Myocyte (in vitro differentiated cells): Measurements from ENCODE around the gene HNRNPA3. TPM values are rescaled to one million over a fixed set of nuclear protein-coding genes. Genes with fewer than 3 reads are reported as not detected.
"Not testable (repeated sequence)": the region's sequence is repeated elsewhere in the genome, so short reads cannot be mapped to it uniquely, and the experiment has no call there.

Source experiments
- DNase-seq: peaks from one replicate; pipeline ENCODE4 v3.0.0-alpha.2; 2012; ENCODE audit warnings: low read depth
- total RNA-seq: library from RNA; depleted of rRNA; stranded (reverse); fragments of >200 nt; gene quantifications from 2 replicates; pipeline ENCODE4 v1.2.3, GENCODE V29; 2014

HNRNPA3 gene
- total RNA-seq, 1 donor from 2014 or later, result 29.6 TPM

DNA sequence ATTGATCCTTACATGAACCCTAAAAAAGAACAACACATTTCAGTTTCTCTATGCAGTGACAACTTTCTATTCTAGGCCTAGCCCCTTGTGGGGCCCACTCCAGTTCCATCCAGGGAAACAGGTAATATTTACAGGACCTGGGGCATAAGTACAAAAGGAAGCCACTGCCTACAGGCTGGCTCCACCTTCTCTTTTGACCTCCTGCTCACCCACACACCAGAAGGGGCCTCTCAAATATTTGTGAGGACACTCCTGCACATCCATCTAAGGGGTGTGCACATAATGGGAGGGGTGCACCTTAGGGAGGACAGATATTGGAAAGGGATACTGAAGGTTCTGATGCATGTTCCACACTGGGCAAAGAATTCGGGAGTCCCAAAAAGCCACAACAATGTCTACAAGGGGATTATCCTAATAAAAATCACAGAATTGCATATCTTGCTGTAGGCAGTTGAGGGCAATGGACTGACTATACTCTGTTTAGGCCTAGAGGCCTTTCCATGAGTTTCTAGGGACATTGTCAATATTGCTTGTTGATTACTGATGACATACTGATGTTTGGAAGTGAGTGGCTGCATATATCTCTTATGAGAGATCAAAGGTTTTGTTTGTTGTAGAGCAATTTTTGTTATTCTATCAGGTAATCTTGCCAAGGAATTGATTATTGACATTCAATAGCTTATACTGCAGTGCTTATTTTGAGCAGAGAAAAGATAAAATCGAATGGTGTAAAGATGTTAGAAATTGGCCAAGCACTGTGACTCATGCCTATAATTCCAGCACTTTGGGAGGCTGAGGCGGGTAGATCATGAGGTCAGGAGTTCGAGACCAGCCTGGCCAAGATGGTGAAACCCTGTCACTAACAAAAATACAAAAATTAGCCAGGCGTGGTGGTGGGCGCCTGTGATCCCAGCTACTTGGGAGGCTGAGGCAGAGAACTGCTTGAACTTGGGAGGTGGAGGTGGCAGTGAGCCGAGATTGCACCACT is 23.8 kb upstream of the HNRNPA3 start:
- no peak for DNase-seq

DNA sequence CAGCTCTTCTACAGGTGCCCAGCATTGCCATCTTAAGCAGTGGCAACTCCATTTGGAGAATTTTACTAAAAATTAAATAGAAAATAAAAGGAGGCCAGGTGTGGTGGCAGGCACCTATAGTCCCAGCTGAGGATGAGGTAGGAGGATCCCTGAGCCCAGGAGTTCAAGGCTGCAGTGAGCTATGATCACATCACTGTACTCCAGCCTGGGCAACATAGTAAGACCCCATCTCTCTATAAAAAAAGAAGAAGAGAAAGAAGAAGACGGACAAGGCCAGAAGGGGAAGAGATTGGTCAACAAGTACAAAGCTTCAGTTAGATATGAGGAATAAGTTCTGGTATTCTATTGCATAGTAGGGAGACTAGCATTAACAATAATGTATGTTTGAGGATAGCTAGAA is 21.7 kb upstream of the HNRNPA3 start:
- no peak for DNase-seq

DNA sequence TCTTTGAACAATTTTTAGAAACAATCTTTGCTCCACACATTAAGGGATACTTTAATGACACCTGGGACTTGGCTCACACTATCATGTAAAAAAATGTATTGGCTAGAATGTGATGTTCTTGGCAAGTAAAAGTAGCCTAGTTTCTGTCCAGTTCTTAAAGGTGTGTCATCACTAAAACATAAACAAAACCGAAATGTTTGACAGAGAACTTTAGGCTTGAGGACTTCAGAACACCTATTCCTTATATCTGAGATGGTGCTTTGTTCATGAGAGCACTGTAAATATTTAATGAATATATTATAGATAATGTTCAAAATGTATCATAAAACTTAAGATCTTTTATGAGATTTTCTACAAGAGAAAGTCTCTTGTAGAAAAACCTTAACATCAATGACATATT is 19.8 kb upstream of the HNRNPA3 start:
- no peak for DNase-seq

DNA sequence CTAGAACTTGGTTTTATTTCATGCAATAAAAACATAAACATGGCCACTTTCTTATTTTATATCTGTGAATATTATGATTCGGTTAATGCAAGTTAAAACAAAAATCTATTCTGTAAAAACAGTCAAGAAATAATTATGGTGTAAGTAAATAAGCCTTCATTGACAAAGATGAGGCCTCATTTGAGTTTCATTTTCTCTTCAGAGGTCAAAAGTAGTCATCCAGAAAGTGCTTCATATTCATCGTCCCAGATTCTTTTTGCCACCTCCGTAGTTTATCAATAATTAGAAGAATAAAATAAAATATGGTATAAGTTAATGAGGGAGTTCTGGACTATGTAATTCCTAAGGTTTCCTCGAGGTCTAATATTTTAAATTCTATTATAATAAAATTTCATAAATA is 19.4 kb upstream of the HNRNPA3 start:
- no peak for DNase-seq

DNA sequence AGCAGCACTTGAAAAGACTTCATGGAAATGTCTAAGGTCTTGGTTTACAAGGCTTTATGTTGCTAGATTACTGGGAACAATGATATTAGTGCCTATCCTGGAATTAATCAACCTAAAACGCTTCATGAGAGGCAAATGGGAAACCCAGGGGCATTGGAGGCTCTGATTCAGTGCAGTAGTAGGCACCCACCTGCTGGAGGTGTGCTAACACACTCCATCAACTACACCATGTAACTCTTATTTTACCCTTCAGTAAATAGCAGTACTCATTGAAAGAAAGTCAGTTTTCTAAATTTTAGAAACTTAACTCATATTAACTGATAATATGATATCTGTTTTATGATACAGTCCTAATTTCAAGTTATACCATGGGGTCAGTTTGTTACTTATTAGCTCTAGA is 17.4 kb upstream of the HNRNPA3 start:
- DNase-seq, result no peak

DNA sequence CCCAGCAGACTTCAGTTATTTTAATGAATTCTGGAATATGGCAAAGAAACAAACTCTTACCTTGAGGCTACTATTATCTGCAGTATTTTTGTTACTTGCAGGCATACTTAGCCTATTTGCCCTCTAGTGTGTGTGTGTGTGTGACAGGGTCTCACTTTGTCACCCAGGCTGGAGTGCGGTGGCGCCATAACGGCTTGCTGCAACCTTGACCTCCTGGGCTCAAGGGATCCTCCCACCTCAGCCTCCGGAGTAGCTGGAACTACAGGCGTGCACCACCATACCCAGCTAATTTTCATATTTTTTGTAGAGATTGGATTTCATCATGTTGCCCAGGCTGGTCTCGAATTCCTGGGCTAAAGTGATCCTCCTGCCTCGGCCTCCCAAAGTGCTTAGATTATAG is 12.2 kb upstream of the HNRNPA3 start:
- not testable (repeated sequence) for DNase-seq

DNA sequence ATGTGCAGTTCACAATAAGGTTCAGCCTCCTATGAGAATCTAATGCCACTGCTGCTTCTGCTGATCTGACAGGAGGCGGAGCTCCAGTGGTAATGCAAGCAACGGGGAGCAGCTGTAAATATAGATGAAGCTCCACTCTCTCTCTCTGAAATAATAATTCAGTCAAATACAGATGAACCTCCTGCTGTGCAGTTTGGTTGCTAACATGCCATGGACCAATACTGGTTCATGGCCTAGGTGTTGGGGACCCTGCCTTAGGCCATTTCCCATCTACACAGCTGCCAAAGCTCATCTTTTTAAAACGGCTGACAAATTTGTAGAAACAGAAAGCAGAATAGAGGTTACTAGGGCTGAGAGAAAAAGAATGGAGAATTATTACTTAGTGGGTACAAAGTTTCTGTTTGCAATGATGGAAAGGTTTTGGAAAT is 10.7 kb upstream of the HNRNPA3 start:
- DNase-seq, result no peak

DNA sequence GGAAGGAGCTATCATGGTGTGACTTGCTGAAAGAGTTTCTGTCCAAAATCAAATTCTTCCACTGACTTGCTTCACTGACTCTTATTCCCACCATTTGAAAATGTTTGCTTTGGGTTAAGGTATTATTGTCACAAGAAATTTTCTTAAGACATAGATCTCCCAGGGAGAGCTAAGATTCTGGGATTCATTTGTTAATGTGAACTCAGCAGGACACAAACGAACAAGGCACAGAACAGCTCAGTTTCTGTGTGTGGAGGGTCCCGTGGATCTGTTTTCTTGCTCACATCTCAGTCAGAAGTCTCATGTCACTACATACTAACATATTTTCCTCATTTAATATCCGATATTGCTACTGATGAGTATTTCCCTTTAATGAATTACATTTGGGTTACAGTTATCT is 8.2 kb upstream of the HNRNPA3 start:
- no peak for DNase-seq

DNA sequence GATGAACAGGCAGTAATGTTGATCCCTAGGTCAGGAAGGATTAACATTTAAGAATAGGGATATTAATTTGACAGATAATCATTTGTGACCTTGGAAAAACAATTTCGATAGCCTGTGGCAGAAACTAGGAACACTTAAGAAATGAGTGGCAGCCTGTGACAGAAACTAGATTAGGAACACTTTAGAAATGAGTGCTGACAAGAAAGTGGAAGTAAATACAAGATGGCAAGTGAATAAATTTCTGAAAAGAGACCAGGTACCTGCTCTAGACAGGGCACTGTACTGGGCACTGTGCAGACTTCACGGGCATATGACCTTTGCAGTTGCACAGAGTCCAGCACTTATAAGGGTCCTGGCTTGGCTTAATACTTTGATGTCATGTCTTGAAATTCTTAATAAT is 5.5 kb upstream of the HNRNPA3 start:
- DNase-seq, result no peak

DNA sequence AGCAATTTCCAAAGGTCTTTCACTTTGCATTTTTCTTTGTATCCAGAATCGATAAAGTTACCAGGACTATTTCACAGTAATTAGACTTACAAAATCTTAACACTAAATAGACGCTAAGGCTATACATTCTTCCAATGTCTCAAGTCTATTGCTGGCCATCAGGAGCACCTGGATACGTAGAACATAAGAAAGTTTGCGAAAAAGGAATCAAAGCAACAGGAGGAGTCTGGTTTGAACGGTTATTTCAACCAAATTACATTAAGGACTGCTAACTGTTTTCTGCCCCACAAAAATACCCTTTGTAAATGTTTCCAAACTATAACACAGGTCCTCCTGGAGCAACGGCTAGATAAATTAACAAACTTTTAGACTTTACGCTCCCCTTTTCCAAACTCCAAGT is 1.4 kb upstream of the HNRNPA3 start:
- no peak for DNase-seq

DNA sequence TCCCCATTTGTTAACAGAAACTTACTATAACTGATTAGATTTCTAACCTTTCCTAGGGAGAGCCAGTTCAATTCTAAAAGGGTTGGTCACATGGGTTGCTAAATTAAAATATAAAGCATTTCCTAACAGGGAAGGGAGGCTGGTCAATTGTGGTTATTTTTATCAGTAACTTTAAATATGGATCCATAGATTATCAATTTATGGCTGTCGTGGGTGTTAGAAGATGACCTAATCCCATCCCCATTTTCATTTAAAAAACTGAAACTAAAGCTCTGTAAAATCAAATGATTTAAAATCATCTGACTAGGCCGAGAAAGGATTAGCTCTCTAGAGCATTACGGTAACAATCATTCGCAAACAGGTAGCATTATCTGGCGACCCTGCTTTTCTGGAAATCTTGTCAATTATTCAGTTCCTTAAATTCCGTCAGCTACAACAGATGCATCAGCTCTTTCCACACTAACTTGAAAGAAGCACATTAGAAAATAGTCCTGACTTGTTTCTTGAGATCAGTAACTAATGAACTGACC is 953 bp upstream of the HNRNPA3 start:
- DNase-seq, result no peak

DNA sequence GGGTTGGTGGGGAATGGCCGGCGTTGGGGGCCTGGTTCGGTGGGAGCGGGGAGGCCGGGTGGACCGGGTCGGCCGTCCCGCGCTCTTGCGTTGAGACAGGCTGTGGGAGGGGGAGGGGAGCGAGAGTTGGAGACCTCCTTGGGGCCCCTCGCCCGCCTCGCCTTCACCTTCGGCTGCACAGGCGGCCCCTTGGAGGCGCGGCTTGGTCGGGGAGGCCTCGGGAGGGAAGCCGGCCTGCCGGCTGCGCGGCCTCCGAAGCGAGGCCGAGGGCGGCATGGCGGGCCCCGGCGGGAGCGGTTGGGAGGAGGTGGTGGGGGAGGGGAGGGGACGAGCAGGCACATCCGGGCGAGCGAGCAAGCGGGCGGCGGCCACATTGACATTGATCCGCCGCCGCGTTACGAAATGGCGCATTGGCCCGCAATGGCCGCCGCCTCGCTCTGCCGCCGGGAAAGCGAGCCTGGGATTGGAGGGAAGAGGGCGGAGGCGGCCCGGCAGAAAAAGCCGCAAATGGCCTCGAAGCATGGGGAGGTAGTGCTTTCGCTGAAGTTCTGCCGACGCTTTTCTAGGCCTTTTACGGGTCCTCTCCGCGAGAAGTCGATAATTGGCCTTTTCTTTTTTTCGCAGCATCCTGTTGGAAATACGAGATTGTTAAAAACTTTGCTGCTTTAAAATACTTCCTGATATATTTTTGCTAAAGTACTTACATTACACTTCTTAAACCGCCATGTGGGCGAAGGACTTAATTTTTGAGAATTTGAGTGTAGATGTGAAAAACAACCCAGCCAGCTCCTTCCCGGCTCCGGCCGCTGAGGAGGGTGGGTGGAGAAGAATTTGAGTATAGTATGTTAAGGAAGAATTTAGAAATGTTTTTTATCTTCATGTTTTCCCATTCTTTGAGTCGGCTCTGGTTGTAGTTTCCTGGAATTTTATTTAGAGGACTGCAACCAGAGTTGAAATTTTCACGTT is 580 bp downstream of the HNRNPA3 start:
- peak; percentile 90 for DNase-seq

DNA sequence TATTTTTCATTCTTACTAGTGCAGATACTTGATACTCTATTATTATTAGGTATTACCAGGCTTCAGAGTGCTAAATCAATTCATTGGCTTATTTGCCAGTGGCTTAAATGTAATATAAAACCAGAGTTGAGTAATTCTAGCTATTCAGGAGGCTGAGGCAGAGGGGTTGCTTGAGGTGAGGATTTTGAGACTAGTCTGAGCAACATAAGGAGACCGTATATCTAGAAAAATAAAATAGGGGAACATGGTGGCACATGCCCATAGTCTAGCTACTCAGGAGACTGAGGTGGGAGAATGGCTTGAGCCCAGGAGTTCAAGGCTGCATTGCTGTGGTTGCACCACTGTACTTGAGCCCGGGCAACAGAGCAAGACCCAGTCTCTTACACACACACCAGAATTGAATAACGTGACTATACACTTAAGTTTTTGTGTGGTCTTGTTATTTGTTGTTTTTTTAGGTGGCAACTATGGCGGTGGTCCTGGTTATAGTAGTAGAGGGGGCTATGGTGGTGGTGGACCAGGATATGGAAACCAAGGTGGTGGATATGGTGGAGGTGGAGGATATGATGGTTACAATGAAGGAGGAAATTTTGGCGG is 4.8 kb downstream of the HNRNPA3 start:
- no peak for DNase-seq

DNA sequence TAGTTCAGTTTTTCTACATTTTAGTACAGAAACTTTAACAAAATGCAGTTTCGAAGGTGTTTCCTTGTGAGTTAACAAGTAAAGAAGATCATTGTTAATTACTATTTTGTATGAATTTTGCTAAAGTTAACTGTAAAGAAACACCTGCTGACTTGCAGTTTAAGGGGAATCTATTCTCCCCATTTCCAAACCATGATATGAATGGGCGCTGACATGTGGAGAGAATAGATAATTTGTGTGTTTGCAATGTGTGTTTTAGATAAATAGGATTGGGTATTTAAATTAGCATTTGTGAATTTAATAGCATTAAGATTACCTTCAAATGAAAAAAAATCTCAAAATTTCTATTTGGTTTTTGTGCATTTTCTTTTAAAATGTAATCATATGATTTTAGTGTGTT is 7.2 kb downstream of the HNRNPA3 start:
- not testable (repeated sequence) for DNase-seq

DNA sequence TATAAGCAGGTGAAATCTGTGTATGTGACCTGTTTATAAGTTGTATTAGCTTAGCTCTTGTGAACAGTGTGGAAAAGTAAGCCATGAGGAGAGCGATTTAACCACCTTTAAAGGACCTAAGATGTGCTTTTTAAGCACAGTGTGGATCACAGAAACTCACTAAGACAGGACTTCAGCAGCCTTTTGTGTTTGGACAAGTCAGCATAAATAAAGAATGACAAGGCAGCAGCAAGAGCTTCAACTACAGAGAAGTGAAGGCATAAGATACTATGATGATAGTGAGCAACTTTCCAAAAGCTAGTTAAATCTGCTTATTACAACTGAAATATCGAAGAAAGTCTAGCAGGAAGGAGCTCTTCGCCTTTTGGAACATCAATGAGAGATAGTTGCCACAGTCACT is 8.9 kb downstream of the HNRNPA3 start:
- no peak for DNase-seq

DNA sequence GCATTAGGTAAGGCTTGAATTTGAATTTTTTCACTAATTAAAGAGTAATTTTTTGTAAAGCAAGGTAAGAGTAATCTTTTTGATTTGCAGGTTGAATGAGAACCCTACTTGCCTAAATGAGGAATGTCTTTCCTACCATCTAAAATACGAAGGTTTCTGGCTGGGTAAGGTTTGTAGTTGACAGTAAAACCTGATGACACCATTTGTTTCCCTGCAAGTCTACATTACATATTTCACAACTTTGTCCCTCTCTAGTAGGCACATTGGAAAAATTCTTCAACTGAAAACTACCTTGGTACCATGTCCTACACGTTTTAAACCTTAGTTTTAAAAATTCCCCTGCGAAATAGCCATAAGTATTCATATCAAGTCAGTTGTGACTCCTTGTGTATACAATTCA is 9.4 kb downstream of the HNRNPA3 start:
- no peak for DNase-seq

DNA sequence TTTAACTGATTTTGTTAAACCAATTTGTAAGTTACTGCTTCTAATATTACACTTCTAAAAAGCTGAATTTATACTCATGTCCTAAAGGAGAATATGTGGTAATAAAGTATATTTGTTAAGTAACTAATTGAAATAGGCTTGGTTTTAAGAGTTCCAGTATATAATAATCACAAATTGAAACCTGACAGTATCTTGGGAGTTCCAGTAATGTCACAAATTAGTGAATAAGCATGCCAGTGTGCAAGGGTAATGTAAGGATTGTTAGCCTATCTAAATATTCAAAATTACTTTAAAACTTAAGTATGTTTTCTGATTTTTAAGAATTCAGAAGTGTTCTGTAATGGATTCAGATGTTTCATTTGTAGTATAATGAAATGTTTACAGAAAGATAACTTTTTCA is 10.8 kb downstream of the HNRNPA3 start:
- DNase-seq, result not testable (repeated sequence)

DNA sequence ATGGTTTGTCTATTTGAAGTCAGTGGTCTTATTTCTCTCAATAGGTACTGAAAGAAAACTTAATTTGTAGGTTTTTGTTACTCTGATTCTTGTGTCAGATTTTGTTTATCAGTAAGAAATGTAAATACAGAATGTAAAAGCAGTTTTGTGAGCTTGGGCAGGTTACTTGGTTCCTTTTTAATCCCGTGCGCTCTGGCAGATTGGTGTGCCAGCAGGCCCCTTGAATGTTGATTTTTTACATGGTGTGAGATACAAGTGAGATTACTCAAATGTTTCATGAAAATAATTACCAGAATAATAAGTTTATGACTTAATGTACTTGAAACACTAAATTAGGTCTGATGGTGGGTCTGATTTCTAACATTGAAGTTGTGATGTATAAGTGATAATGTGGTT is 13.4 kb downstream of the HNRNPA3 start:
- no peak for DNase-seq

DNA sequence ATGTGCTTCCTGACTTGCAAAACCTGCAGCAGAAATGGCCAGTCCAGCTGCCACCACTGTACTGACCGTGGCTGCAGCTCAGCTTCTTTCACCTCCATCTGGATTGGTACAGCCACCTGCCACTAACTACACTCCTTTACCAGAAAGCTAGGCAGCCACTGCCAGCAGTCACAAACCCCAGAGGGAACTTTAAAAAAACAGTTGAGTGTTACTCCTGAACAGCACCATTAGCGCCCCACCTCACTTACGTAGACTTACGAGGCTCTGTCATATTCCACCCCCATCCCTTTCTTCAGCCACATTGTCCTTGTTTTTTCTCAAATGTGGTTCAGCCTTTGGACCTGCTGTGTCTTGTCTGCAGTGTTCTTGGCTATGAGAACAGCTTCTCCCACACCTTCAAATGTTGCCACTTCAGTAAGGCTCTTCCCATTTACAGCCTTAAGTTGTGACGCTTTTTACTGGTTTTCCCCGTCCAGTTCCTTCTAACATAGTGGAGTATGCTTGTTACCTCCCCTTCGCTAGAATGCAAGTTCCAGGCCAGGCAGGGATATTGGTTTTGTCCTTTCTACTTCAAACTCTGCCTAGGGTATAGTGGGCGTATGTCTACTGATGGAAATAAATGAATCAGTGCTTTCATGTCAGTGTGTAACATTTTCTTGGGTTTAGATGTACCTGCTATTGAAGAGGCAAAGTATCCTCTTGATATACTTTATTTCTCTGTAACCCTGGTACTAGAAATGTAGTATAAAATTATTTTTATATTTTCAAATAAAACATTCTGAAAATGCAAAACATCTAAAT is 17.0 kb downstream of the HNRNPA3 start:
- peak; percentile 35 for DNase-seq

DNA sequence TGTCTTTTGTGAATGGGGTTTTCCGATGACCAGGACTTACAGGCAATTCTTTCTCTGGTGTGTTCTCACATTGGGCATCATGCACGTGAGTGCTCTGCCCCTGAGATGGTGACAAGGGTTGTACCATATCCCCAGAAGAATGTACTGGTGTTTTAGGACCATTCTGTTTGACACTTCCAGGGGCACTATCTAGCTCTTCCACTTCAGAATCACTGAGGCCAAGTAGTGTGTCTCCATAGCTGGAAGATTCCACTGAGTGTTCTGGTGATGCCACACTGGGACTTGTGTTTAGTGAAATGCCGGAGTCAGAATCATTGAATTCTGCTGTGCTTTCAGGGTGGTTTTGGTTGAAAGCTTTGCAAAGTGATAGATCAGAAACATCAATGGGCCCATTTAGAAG is 18.7 kb downstream of the HNRNPA3 start:
- DNase-seq, result no peak
